CD4-positive, alpha-beta T cell treated with Interleukin-6 at 100 ng/mL for 8 hours (primary cell): Measurements from ENCODE around the gene TXNL1.
"Not testable (repeated sequence)": the region's sequence is repeated elsewhere in the genome, so short reads cannot be mapped to it uniquely, and the experiment has no call there.

Experiments used
- DNase-seq: peaks from one replicate; pipeline ENCODE4 v3.0.0-alpha.2; 2020; ENCODE audit warnings: mixed read lengths, low spot score

Gene TXNL1

GRCh38 chr18:56638232-56639103, at the start of gene TXNL1:
TSS of gene TXNL1 (minus strand) at chr18:56638592. CDS start at chr18:56638440, 152 bp downstream.
- DNase-seq: peak; percentile 99

GRCh38 chr18:56684277-56684676, 45.9 kb upstream of the TXNL1 start:
- no peak for DNase-seq

GRCh38 chr18:56678836-56679565, 40.6 kb upstream of the TXNL1 start:
- no peak for DNase-seq

GRCh38 chr18:56676639-56677038, 38.2 kb upstream of the TXNL1 start:
- DNase-seq: no peak

- no peak for DNase-seq
Measured at GRCh38 chr18:56672981-56673380, 34.6 kb upstream of the TXNL1 start.

- no peak for DNase-seq
Measured at GRCh38 chr18:56672391-56672790, 34.0 kb upstream of the TXNL1 start.

GRCh38 chr18:56662902-56663301, 24.5 kb upstream of the TXNL1 start:
- DNase-seq: no peak

- DNase-seq: no peak
Measured at GRCh38 chr18:56662502-56662901, 24.1 kb upstream of the TXNL1 start.

GRCh38 chr18:56662063-56662408, 23.6 kb upstream of the TXNL1 start:
- DNase-seq: no peak

- DNase-seq: no peak
Measured at GRCh38 chr18:56661360-56662062, 23.1 kb upstream of the TXNL1 start.

- no peak for DNase-seq
Measured at GRCh38 chr18:56660655-56661054, 22.3 kb upstream of the TXNL1 start.

GRCh38 chr18:56659111-56659510, 20.7 kb upstream of the TXNL1 start:
- DNase-seq: no peak

GRCh38 chr18:56658261-56658660, 19.9 kb upstream of the TXNL1 start:
- no peak for DNase-seq

GRCh38 chr18:56654280-56654679, 15.9 kb upstream of the TXNL1 start:
- not testable (repeated sequence) for DNase-seq

- peak; percentile 2 for DNase-seq
Measured at GRCh38 chr18:56652802-56653201, 14.4 kb upstream of the TXNL1 start.

GRCh38 chr18:56651771-56652092, 13.3 kb upstream of the TXNL1 start:
- DNase-seq: no peak

GRCh38 chr18:56650944-56651770, 12.8 kb upstream of the TXNL1 start, which contains the start of gene WDR7:
TSS of gene WDR7 (plus strand) at chr18:56651359. CDS start at chr18:56672516, 21,157 bp downstream.
- DNase-seq: peak; percentile 96

GRCh38 chr18:56649996-56650395, 11.6 kb upstream of the TXNL1 start:
- no peak for DNase-seq

- no peak for DNase-seq
Measured at GRCh38 chr18:56647951-56648893, 9.8 kb upstream of the TXNL1 start.

GRCh38 chr18:56647071-56647470, 8.7 kb upstream of the TXNL1 start:
- DNase-seq: no peak
